Astrocyte (in vitro differentiated cells and primary cell): Measurements from ENCODE around the gene SYCE1L. TPM values are rescaled to one million over a fixed set of nuclear protein-coding genes. Genes with fewer than 3 reads are reported as not detected.

Source experiments
- DNase-seq: peaks from one replicate; pipeline ENCODE4 v3.0.0-alpha.2; 2010; ENCODE audit warnings: low read depth
- FAIRE-seq: peaks from 2 replicates; lab custom pipeline; 2011; peaks lifted over from hg19 to GRCh38; lab: Jason Lieb, UNC
- H2AFZ ChIP-seq: 2 replicates; pipeline ENCODE4 v1.6.0; 2012; ENCODE audit warnings: low read depth, low read length, inconsistent platforms
- H3K27ac ChIP-seq: 2 replicates; pipeline ENCODE4 v1.5.1; 2011; ENCODE audit warnings: low read depth, low read length, inconsistent platforms
- H3K27me3 ChIP-seq: 2 replicates; pipeline ENCODE4 v1.6.0; 2011; ENCODE audit warnings: low read length, inconsistent platforms; ENCODE audit not compliant: insufficient read depth
- H3K36me3 ChIP-seq: 2 replicates; pipeline ENCODE4 v1.5.1; 2011; ENCODE audit warnings: low read length, inconsistent platforms; ENCODE audit not compliant: insufficient read depth
- H3K4me1 ChIP-seq: 2 replicates; pipeline ENCODE4 v1.5.1; 2011; ENCODE audit warnings: low read length, inconsistent platforms; ENCODE audit not compliant: insufficient read depth
- H3K4me2 ChIP-seq: 2 replicates; pipeline ENCODE4 v1.6.0; 2012; ENCODE audit warnings: low read length, inconsistent platforms
- H3K4me3 ChIP-seq: 2 replicates; pipeline ENCODE4 v1.5.1; 2011; ENCODE audit warnings: low read depth, mild to moderate bottlenecking, low read length, inconsistent platforms; ENCODE audit not compliant: insufficient read depth
- H3K79me2 ChIP-seq: 2 replicates; pipeline ENCODE4 v1.6.0; 2012; ENCODE audit warnings: mild to moderate bottlenecking, low read length, inconsistent platforms; ENCODE audit not compliant: insufficient read depth
- H3K9ac ChIP-seq: 2 replicates; pipeline ENCODE4 v1.6.0; 2012; ENCODE audit warnings: mild to moderate bottlenecking, low read length, inconsistent platforms
- H3K9me3 ChIP-seq: 2 replicates; pipeline ENCODE4 v1.5.1; 2012; ENCODE audit warnings: low read depth, mild to moderate bottlenecking, low read length, inconsistent platforms; ENCODE audit not compliant: insufficient read depth
- H4K20me1 ChIP-seq: 2 replicates; pipeline ENCODE4 v1.6.0; 2012; ENCODE audit warnings: low read length, inconsistent platforms; ENCODE audit not compliant: insufficient read depth
- H3K27ac Mint-ChIP-seq: one replicate; pipeline ENCODE4 v1.8.0; 2021; ENCODE audit warnings: mild to moderate bottlenecking, mixed read lengths; ENCODE audit not compliant: unreplicated experiment
- H3K27me3 Mint-ChIP-seq: one replicate; pipeline ENCODE4 v1.8.0; 2021; ENCODE audit warnings: low read depth, mixed read lengths; ENCODE audit not compliant: unreplicated experiment
- H3K36me3 Mint-ChIP-seq: one replicate; pipeline ENCODE4 v1.8.0; 2021; ENCODE audit warnings: low read depth, mixed read lengths; ENCODE audit not compliant: unreplicated experiment
- H3K4me1 Mint-ChIP-seq: one replicate; pipeline ENCODE4 v1.8.0; 2021; ENCODE audit warnings: low read depth, mixed read lengths; ENCODE audit not compliant: unreplicated experiment
- H3K4me3 Mint-ChIP-seq: one replicate; pipeline ENCODE4 v1.8.0; 2021; ENCODE audit warnings: mild to moderate bottlenecking, moderate library complexity, mixed read lengths; ENCODE audit not compliant: unreplicated experiment
- H3K9me3 Mint-ChIP-seq: one replicate; pipeline ENCODE4 v1.8.0; 2021; ENCODE audit warnings: mild to moderate bottlenecking, mixed read lengths; ENCODE audit not compliant: unreplicated experiment
- CTCF ChIP-seq: IDR thresholded peaks from 2 replicates; pipeline ENCODE4 v1.5.1; 2011; ENCODE audit warnings: low read depth, mild to moderate bottlenecking, inconsistent platforms, low read length, moderate library complexity; ENCODE audit not compliant: insufficient read depth
- EZH2 ChIP-seq: IDR thresholded peaks from 2 replicates; pipeline ENCODE4 v1.6.1; 2012; ENCODE audit warnings: mild to moderate bottlenecking, low read length, inconsistent platforms; ENCODE audit not compliant: insufficient read depth
- total RNA-seq: library from RNA; stranded (reverse); gene quantifications from 2 replicates; pipeline ENCODE4 v1.2.1, GENCODE V29; 2021

Gene SYCE1L
- total RNA-seq, 1 donor from 2014 or later, result 5.2 TPM

- Mint-ChIP-seq H3K36me3 (peaks cover 7% of the 10 kb centered on the region), H3K4me1 (peaks cover 12% of the 10 kb centered on the region), H3K27ac (peak overlapping the region; percentile 97), H3K27me3 (no peaks in the 10 kb centered on the region), H3K4me3 (peak overlapping the region; percentile 91), H3K9me3 (no peaks in the 10 kb centered on the region)
- TF ChIP-seq EZH2, result no peak
- no peak for TF ChIP-seq CTCF
- Histone ChIP-seq H3K27ac (peak overlapping the region; percentile 91), H3K79me2 (peaks cover 39% of the 10 kb centered on the region), H3K9me3 (no peaks in the 10 kb centered on the region), H3K36me3 (peaks cover 4% of the 10 kb centered on the region), H4K20me1 (peaks cover 8% of the 10 kb centered on the region), H3K9ac (peak overlapping the region; percentile 91), H2AFZ (peak overlapping the region; percentile 95), H3K27me3 (no peaks in the 10 kb centered on the region), H3K4me3 (peak overlapping the region; percentile 93), H3K4me1 (peaks cover 4% of the 10 kb centered on the region), H3K4me2 (peak overlapping the region; percentile 94)
- DNase-seq (no peak), FAIRE-seq (no peak)
These were observed 7.8 kb upstream of the SYCE1L start for GRCh38 chr16:77191259-77191969.

- Mint-ChIP-seq H3K9me3 (no peaks in the 10 kb centered on the region), H3K4me3 (no peak overlapping the region), H3K4me1 (peaks cover 12% of the 10 kb centered on the region), H3K27ac (no peak overlapping the region), H3K27me3 (no peaks in the 10 kb centered on the region), H3K36me3 (peaks cover 12% of the 10 kb centered on the region)
- Histone ChIP-seq H3K79me2 (peaks cover 39% of the 10 kb centered on the region), H3K4me2 (no peak overlapping the region), H3K4me3 (no peak overlapping the region), H3K9me3 (no peaks in the 10 kb centered on the region), H3K27me3 (no peaks in the 10 kb centered on the region), H2AFZ (no peak overlapping the region), H3K4me1 (peaks cover 4% of the 10 kb centered on the region), H3K27ac (no peak overlapping the region), H3K36me3 (peaks cover 8% of the 10 kb centered on the region), H4K20me1 (peaks cover 8% of the 10 kb centered on the region), H3K9ac (no peak overlapping the region)
- DNase-seq (no peak), FAIRE-seq (no peak)
- TF ChIP-seq CTCF (no peak), EZH2 (no peak)
These were observed 5.8 kb upstream of the SYCE1L start for GRCh38 chr16:77193377-77193776.
